Measurements from ENCODE around the gene LYPLAL1.
"Not testable (repeated sequence)": the region's sequence is repeated elsewhere in the genome, so short reads cannot be mapped to it uniquely, and the experiment has no call there.

Gene LYPLAL1

GRCh38 chr1:219176168-219176567 is 2.5 kb downstream of the LYPLAL1 start:
- Histone ChIP-seq H3K36me3 (ENCODE audit: insufficient read depth, low read length) (no peaks in the 10 kb centered on the region), H3K9me3 (ENCODE audit: control insufficient read depth, insufficient read depth, low read length) (no peaks in the 10 kb centered on the region), H3K4me1 (ENCODE audit: insufficient read depth, low read length) (peaks cover 4% of the 10 kb centered on the region; the same call in 1 of the 2 replicates), H3K9ac (ENCODE audit: low read depth, low read length) (no peak overlapping the region)

GRCh38 chr1:219177363-219177762 is 3.7 kb downstream of the LYPLAL1 start:
- peaks cover 4% of the 10 kb centered on the region; the same call in 1 of the 2 replicates for H3K4me1 ChIP-seq (ENCODE audit: insufficient read depth, low read length)
- no peaks in the 10 kb centered on the region for H3K9me3 ChIP-seq (ENCODE audit: control insufficient read depth, insufficient read depth, low read length)
- no peak overlapping the region for H3K9ac ChIP-seq (ENCODE audit: low read depth, low read length)
- H3K36me3 ChIP-seq (ENCODE audit: insufficient read depth, low read length): no peaks in the 10 kb centered on the region

- H3K36me3 ChIP-seq (ENCODE audit: insufficient read depth, low read length): no peaks in the 10 kb centered on the region
Measured at GRCh38 chr1:219177940-219178339, 4.3 kb downstream of the LYPLAL1 start.

GRCh38 chr1:219179293-219179692 is 5.6 kb downstream of the LYPLAL1 start:
- Histone ChIP-seq H3K36me3 (ENCODE audit: insufficient read depth, low read length) (no peaks in the 10 kb centered on the region), H3K4me1 (ENCODE audit: insufficient read depth, low read length) (peaks cover 4% of the 10 kb centered on the region; the same call in 1 of the 2 replicates), H3K9ac (ENCODE audit: low read depth, low read length) (no peak overlapping the region), H3K9me3 (ENCODE audit: control insufficient read depth, insufficient read depth, low read length) (no peaks in the 10 kb centered on the region)

More at GRCh38 chr1:219177940-219178339, 4.3 kb downstream of the LYPLAL1 start:
- H3K9me3 ChIP-seq (ENCODE audit: control insufficient read depth, insufficient read depth, low read length): no peaks in the 10 kb centered on the region
- peaks cover 4% of the 10 kb centered on the region; the same call in 1 of the 2 replicates for H3K4me1 ChIP-seq (ENCODE audit: insufficient read depth, low read length)
- no peak overlapping the region for H3K9ac ChIP-seq (ENCODE audit: low read depth, low read length)

DNA sequence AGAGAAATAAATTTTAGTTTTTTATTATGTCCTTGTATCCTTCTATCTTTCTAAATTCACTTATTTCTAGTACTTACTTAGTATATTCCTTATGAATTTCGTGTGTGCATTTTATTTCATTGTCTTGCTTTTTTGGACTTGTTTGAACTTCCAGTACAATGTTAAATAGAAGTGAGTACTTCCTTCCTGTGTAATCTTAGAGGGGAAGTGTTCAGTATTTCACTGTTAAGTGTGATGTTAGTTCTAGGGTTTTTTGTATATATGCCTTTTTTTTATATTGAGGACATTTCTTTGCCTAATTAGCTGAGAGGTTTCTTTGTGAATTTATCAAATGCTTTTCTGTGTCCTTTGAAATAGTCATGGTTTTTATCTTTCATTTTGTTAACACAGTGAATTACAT is 10.7 kb downstream of the LYPLAL1 start:
- H3K4me1 ChIP-seq (ENCODE audit: insufficient read depth, low read length): peaks cover 7% of the 10 kb centered on the region; the same call in 1 of the 2 replicates
- no peak overlapping the region for H3K9ac ChIP-seq (ENCODE audit: low read depth, low read length)
- H3K9me3 ChIP-seq (ENCODE audit: control insufficient read depth, insufficient read depth, low read length): no peaks in the 10 kb centered on the region
- H3K36me3 ChIP-seq (ENCODE audit: insufficient read depth, low read length): no peaks in the 10 kb centered on the region

GRCh38 chr1:219185486-219186117 is 11.9 kb downstream of the LYPLAL1 start:
- Histone ChIP-seq H3K9ac (ENCODE audit: low read depth, low read length) (no peak overlapping the region), H3K36me3 (ENCODE audit: insufficient read depth, low read length) (no peaks in the 10 kb centered on the region), H3K9me3 (ENCODE audit: control insufficient read depth, insufficient read depth, low read length) (no peaks in the 10 kb centered on the region), H3K4me1 (ENCODE audit: insufficient read depth, low read length) (peaks cover 7% of the 10 kb centered on the region; the same call in 1 of the 2 replicates)

GRCh38 chr1:219188331-219188803 is 14.7 kb downstream of the LYPLAL1 start:
- Histone ChIP-seq H3K4me1 (ENCODE audit: insufficient read depth, low read length) (peaks cover 7% of the 10 kb centered on the region; the same call in 1 of the 2 replicates), H3K9me3 (ENCODE audit: control insufficient read depth, insufficient read depth, low read length) (no peaks in the 10 kb centered on the region), H3K36me3 (ENCODE audit: insufficient read depth, low read length) (no peaks in the 10 kb centered on the region), H3K9ac (ENCODE audit: low read depth, low read length) (no peak overlapping the region)

- Histone ChIP-seq H3K4me1 (ENCODE audit: insufficient read depth, low read length) (peaks cover 7% of the 10 kb centered on the region; the same call in 1 of the 2 replicates), H3K36me3 (ENCODE audit: insufficient read depth, low read length) (no peaks in the 10 kb centered on the region), H3K9me3 (ENCODE audit: control insufficient read depth, insufficient read depth, low read length) (no peaks in the 10 kb centered on the region), H3K9ac (ENCODE audit: low read depth, low read length) (no peak overlapping the region)
Measured at GRCh38 chr1:219189021-219189824, 15.5 kb downstream of the LYPLAL1 start.

GRCh38 chr1:219189952-219190351 is 16.3 kb downstream of the LYPLAL1 start:
- Histone ChIP-seq H3K36me3 (ENCODE audit: insufficient read depth, low read length) (no peaks in the 10 kb centered on the region), H3K9me3 (ENCODE audit: control insufficient read depth, insufficient read depth, low read length) (no peaks in the 10 kb centered on the region), H3K4me1 (ENCODE audit: insufficient read depth, low read length) (peaks cover 7% of the 10 kb centered on the region; the same call in 1 of the 2 replicates), H3K9ac (ENCODE audit: low read depth, low read length) (no peak overlapping the region)

DNA sequence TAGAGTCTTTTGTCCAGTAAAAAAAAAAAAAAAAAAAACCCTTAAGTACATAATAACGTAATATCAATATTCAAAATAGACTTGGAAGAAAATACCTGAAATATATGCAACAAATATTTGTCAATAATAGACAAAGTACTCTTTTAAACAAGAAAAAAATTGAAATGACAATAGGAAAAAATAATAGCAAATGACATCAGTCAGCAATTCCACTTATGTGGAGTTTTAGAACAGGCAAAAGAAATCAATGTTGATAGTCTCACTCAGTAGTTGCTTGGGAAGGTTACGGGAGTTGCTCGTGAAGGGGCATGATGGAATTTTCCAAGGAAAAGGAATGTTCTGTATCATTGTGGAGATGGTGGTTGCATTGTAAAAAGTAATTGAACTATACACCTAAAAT is 16.9 kb downstream of the LYPLAL1 start:
- Histone ChIP-seq H3K4me1 (ENCODE audit: insufficient read depth, low read length) (peaks cover 7% of the 10 kb centered on the region; the same call in 1 of the 2 replicates), H3K9me3 (ENCODE audit: control insufficient read depth, insufficient read depth, low read length) (no peaks in the 10 kb centered on the region), H3K36me3 (ENCODE audit: insufficient read depth, low read length) (no peaks in the 10 kb centered on the region), H3K9ac (ENCODE audit: low read depth, low read length) (no peak overlapping the region)

GRCh38 chr1:219195833-219196232 is 22.2 kb downstream of the LYPLAL1 start:
- not testable (repeated sequence) for H3K36me3 ChIP-seq (ENCODE audit: insufficient read depth, low read length); H3K9ac ChIP-seq (ENCODE audit: low read depth, low read length)

DNA sequence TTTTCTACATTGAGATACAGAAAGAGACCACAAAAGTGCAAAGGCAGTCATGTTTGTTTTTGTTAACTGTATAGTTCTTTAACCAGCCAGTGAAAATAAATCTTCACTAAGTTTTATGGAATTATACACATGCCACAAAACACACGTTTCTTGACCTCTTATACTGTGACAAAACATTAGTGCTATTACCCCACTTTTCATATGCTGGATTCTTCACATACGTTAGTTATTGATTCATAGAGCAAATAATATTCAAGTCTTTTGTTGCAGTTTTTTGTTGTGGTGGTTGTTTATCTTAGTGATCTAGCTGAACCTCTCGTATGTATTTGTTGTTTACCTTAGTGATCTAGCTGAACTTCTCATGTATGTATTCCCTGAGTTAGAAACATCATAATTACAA is 28.0 kb downstream of the LYPLAL1 start:
- H3K36me3 ChIP-seq (ENCODE audit: insufficient read depth, low read length): no peaks in the 10 kb centered on the region
- no peaks in the 10 kb centered on the region for H3K4me1 ChIP-seq (ENCODE audit: insufficient read depth, low read length)
- H3K9me3 ChIP-seq (ENCODE audit: control insufficient read depth, insufficient read depth, low read length): no peaks in the 10 kb centered on the region
- no peak overlapping the region for H3K9ac ChIP-seq (ENCODE audit: low read depth, low read length)

More at GRCh38 chr1:219195833-219196232, 22.2 kb downstream of the LYPLAL1 start:
- not testable (repeated sequence) for H3K4me1 ChIP-seq (ENCODE audit: insufficient read depth, low read length); H3K9me3 ChIP-seq (ENCODE audit: control insufficient read depth, insufficient read depth, low read length)

- H3K4me1 ChIP-seq (ENCODE audit: insufficient read depth, low read length): no peaks in the 10 kb centered on the region
- no peak overlapping the region for H3K9ac ChIP-seq (ENCODE audit: low read depth, low read length)
Measured at GRCh38 chr1:219202567-219202966, 28.9 kb downstream of the LYPLAL1 start.

DNA sequence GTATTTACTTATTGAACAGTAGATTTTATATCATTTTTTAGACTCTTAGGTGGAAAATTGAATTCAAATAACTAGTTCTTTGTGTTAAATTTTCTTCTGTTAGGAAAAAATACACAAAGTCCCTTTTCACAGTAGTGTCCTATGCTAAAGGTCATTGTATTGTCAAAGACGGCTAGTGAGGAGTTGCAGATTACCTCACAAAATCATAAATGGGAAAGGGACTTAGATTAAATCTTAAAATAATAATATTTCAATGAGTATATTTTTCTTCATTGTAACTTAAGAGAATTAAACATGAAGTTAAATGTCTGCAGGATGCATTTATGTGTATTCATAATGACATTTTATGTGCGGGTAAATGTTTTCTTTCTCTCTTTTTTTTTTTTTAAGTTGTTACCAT is 32.7 kb downstream of the LYPLAL1 start:
- Histone ChIP-seq H3K36me3 (ENCODE audit: insufficient read depth, low read length) (no peaks in the 10 kb centered on the region), H3K9ac (ENCODE audit: low read depth, low read length) (no peak overlapping the region), H3K4me1 (ENCODE audit: insufficient read depth, low read length) (no peaks in the 10 kb centered on the region), H3K9me3 (ENCODE audit: control insufficient read depth, insufficient read depth, low read length) (no peaks in the 10 kb centered on the region)

More at GRCh38 chr1:219202567-219202966, 28.9 kb downstream of the LYPLAL1 start:
- Histone ChIP-seq H3K36me3 (ENCODE audit: insufficient read depth, low read length) (no peaks in the 10 kb centered on the region), H3K9me3 (ENCODE audit: control insufficient read depth, insufficient read depth, low read length) (no peaks in the 10 kb centered on the region)

DNA sequence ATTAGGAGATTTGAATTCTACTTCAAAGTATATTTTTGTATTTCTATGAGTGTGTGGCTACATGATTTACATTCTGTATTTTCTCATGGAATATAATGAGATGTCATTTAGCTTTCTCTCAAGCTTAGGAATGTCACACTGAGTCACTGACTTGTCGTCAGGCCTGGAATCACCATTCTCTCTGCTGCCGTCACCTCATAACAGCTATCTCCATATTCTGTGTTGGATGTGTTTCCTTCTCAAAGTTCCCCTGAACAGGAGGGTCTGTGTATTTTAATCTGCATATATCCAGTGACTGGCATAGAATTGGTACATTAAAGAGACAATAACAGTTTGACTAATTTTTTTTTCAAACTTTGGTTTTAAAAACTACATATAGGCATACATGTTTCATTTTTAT is 35.9 kb downstream of the LYPLAL1 start:
- no peaks in the 10 kb centered on the region for H3K36me3 ChIP-seq (ENCODE audit: insufficient read depth, low read length)
- H3K9me3 ChIP-seq (ENCODE audit: control insufficient read depth, insufficient read depth, low read length): no peaks in the 10 kb centered on the region
- no peak overlapping the region for H3K9ac ChIP-seq (ENCODE audit: low read depth, low read length)
- H3K4me1 ChIP-seq (ENCODE audit: insufficient read depth, low read length): no peaks in the 10 kb centered on the region

Measured in ES-I3 (cell line).